HG03342 (cell line): ENCODE measurements around the gene RAP1A.
"Not testable (repeated sequence)": the region's sequence is repeated elsewhere in the genome, so short reads cannot be mapped to it uniquely, and the experiment has no call there.

ENCODE experiments used
- ATAC-seq: cut with Tn5 transposase; IDR thresholded peaks from one replicate; pipeline ENCODE4 v1.9.1; 2021; ENCODE audit warnings: mild to moderate bottlenecking, moderate library complexity; ENCODE audit not compliant: unreplicated experiment

RAP1A gene

GRCh38 chr1:111734856-111735255 is 115.3 kb downstream of the RAP1A start:
- no peak for ATAC-seq

- no peak for ATAC-seq
These were observed 115.7 kb downstream of the RAP1A start for GRCh38 chr1:111735321-111735720.

DNA sequence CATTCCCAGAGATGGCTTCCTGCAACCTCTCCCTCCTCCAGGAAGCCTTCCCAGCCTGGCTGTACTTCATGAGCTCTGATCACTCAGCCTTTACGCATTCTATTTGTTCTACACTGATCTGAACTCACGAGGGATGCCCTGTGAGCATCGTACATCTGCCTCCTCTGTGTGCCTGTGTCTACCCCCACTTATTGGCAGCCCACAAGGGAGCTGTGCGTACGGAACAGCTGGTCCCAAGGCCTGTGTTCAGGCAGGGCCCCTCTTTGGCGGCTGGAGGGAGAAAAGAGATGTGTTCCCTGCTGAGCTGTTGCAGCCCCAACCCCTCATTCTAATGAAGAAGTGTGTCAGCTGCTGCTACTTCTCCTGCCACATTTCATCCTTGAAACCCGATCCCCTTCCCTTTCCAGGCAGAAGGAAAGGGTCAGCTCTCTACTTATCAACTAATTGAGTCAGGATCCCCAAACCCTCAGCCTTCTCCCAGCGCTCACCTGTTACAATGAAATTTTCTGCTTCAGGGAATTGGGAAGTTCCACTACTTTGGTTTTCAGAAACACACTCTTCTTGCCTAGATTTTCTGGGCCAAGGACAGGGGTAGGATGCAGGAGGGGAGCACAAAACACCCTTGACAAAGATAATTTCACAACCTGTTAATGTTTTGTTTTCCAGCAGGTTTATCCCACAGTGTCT is 116.4 kb downstream of the RAP1A start:
- no peak for ATAC-seq

- no peak for ATAC-seq
These were observed 117.1 kb downstream of the RAP1A start for GRCh38 chr1:111736548-111737215.

GRCh38 chr1:111737216-111738132 is 117.9 kb downstream of the RAP1A start:
- ATAC-seq: no peak

DNA sequence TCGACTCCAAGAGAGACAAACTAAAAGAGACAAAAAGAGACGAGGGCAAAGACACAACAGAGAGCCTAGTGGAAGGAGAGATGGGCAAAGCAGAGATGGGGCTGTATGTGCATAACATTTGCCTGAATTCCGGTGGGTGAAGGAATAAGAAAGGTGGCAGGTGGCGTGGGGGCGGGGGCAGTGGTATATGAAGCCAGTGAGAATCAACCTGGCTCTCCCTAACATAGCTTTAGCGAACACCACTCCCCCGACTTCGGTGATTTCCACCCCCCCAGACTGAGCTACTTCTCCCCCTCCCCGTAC is 118.5 kb downstream of the RAP1A start:
- ATAC-seq: no peak

GRCh38 chr1:111738436-111739193 is 119.0 kb downstream of the RAP1A start:
- peak; percentile 42 for ATAC-seq

- ATAC-seq: peak; percentile 81
These were observed 119.8 kb downstream of the RAP1A start, which contains the start of gene INKA2 for GRCh38 chr1:111739194-111739924. Gene INKA2 (minus strand): TSS chr1:111739395. CDS start chr1:111739242, 153 bp downstream.

DNA sequence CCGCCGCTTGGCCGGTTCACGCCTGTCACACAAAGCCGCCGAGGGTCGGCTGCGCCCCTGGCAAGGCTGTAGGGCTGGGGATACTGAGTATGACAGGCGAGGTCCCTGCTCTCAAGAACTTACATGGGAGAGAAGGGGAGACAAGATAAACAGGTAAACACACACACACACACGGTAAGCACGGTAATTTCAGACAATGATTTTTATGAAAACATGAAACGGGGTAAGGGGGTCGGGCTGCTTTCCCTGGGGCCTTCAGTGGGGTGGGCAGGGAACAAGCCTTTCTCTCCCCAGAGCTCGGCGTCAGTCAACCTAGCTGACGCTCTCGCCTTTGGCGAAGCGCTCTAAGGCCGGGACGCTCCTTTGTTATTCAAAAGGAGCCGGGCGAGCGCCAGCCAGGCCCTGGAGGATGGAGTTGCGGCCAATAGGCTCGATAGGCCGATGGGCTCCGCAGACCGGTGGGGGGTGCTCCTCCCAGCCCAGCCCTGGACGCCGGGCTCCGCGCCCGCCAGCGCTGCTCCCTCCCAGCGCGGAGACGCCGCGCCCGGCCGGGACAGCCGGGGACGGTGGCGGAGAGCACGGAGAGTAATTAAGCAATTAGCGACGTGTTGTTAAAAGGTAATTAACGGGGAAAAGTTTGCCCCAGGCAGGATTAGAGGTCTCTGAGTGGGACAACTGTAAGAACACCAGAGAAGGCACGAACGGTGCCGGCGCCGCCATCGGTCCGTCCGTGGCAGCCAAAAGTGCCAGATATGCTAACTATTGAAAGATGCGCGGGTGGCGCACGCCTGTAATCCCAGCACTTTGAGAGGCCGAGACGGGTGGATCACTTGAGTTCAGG is 120.6 kb downstream of the RAP1A start:
- ATAC-seq: no peak

GRCh38 chr1:111742292-111742691 is 122.7 kb downstream of the RAP1A start:
- ATAC-seq: not testable (repeated sequence)

GRCh38 chr1:111742938-111743549 is 123.5 kb downstream of the RAP1A start:
- ATAC-seq: no peak

- no peak for ATAC-seq
These were observed 124.1 kb downstream of the RAP1A start for GRCh38 chr1:111743679-111744101.

GRCh38 chr1:111745675-111746613 is 126.4 kb downstream of the RAP1A start:
- no peak for ATAC-seq

GRCh38 chr1:111746614-111746999 is 127.0 kb downstream of the RAP1A start:
- no peak for ATAC-seq

DNA sequence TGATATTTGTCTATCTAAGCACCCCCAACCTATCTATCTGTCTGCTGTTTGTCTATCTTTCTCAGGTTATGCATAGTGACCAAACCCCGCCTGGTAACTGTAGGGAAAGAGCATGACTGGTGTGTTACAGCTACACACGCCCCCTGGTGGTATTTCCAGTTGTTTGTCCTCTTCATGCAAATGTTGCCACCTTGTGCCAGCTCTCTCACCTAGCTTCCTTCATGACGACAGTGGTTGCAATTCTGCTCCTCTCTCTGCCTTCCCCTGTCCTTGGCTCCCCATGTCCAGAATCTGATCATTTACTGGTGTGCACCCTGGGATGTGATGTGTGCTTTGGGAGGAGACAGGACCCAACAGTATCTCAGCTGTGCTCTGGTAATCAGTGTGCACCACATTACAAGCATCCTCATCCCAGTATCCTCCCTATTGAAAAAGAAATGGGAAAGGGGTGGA is 127.7 kb downstream of the RAP1A start:
- peak; percentile 58 for ATAC-seq

DNA sequence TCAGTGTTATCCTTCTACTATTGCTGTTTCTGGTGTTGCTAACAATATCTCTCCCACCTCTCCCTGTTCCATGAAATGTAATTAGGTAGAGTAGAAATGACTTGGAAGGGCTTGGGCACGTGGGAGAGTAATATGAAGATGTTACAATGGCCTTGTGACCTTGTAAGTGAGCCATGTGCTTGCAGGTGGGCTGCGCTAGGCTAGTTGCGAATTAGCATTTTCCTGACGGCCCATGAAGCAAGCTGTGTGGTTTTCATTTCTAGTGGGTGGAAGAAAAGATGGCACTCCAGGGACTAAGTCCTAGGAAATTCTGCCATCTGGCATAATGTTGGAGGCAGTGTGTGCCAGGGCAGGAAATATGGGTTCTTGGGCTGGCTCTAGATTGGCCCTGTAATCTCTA is 128.4 kb downstream of the RAP1A start:
- ATAC-seq: no peak

DNA sequence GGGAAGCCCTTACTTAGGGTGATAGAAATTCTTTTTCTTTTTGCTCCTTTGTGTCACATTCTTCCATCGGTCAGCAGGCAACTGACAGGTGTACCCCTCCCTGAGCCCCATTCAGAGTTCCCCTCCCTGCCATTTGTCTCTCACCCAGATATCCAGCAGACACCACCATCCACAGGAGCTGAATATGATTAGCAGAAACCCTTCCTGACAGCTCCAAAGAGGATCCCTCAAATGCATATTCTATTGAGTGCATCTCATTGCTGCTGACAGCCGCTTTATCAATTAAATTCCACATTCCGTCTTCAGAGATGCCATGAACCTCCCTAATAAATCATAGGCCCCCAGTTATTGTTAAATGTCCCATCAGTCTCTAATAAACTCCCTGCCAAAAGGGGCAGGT is 130.0 kb downstream of the RAP1A start:
- ATAC-seq: no peak

GRCh38 chr1:111750856-111751255 is 131.3 kb downstream of the RAP1A start:
- ATAC-seq: no peak
